ENCODE measurements around the gene DIO3.

GRCh38 chr14:101586531-101587430, 25.5 kb downstream of the DIO3 start:
- TF ChIP-seq, protein P1, sequence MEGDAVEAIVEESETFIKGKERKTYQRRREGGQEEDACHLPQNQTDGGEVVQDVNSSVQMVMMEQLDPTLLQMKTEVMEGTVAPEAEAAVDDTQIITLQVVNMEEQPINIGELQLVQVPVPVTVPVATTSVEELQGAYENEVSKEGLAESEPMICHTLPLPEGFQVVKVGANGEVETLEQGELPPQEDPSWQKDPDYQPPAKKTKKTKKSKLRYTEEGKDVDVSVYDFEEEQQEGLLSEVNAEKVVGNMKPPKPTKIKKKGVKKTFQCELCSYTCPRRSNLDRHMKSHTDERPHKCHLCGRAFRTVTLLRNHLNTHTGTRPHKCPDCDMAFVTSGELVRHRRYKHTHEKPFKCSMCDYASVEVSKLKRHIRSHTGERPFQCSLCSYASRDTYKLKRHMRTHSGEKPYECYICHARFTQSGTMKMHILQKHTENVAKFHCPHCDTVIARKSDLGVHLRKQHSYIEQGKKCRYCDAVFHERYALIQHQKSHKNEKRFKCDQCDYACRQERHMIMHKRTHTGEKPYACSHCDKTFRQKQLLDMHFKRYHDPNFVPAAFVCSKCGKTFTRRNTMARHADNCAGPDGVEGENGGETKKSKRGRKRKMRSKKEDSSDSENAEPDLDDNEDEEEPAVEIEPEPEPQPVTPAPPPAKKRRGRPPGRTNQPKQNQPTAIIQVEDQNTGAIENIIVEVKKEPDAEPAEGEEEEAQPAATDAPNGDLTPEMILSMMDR (conservative IDR thresholded peaks at IDR 0.05; ENCODE audit: low read depth, low read length) = no peak
- TF ChIP-seq POLR2A (IDR thresholded peaks at IDR 0.05; ENCODE audit: low read depth, low read length) (no peak), MAZ (IDR thresholded peaks at IDR 0.05; ENCODE audit: borderline replicate concordance, low read depth, low read length) (no peak), CEBPB (IDR thresholded peaks at IDR 0.05; ENCODE audit: low read depth, low read length) (no peak), RAD21 (IDR thresholded peaks at IDR 0.05; ENCODE audit: low read length) (no peak), MXI1 (IDR thresholded peaks at IDR 0.05; ENCODE audit: borderline replicate concordance, low read depth, low read length) (no peak), SMC3 (IDR thresholded peaks at IDR 0.05; ENCODE audit: low read depth, low read length) (no peak), RCOR1 (IDR thresholded peaks at IDR 0.05; ENCODE audit: insufficient replicate concordance, low read length) (no peak), CHD1 (IDR thresholded peaks at IDR 0.05; ENCODE audit: low read depth, low read length) (no peak)
- TF ChIP-seq, protein P2, sequence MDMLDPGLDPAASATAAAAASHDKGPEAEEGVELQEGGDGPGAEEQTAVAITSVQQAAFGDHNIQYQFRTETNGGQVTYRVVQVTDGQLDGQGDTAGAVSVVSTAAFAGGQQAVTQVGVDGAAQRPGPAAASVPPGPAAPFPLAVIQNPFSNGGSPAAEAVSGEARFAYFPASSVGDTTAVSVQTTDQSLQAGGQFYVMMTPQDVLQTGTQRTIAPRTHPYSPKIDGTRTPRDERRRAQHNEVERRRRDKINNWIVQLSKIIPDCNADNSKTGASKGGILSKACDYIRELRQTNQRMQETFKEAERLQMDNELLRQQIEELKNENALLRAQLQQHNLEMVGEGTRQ (IDR thresholded peaks at IDR 0.05; ENCODE audit: low read depth, low read length) = no peak

All from IMR-90 (cell line).